CD4-positive, alpha-beta T cell (primary cell): ENCODE measurements around the gene WRAP53. TPM values are rescaled to one million over a fixed set of nuclear protein-coding genes. Genes with fewer than 3 reads are reported as not detected.

Source experiments
- ATAC-seq: fragments of 200-7000 bp; cut with Tn5 transposase; one replicate; pipeline ENCODE4 v1.10.0; 2022; ENCODE audit warnings: mild to moderate bottlenecking; ENCODE audit not compliant: poor library complexity
- CTCF ChIA-PET: fragments of 350-600 bp; sonication (Branson Sonifier 250); formaldehyde crosslinking; loops from one replicate; lab custom pipeline; 2021; ENCODE audit warnings: antibody characterized with exemption, inconsistent platforms; lab: Charles Lee
- POLR2A ChIA-PET: fragments of 350-600 bp; sonication (Branson Sonifier 250); formaldehyde crosslinking; loops from one replicate; lab custom pipeline; 2021; ENCODE audit warnings: antibody characterized with exemption, inconsistent platforms; lab: Charles Lee
- DNase-seq, 14 experiments: peaks; one replicate each; pipeline ENCODE4 v3.0.0-alpha.2; 2013 to 2020; ENCODE audit warnings: mixed read lengths in 2 of 14
- H3K27ac ChIP-seq, 2 donors: one replicate each; pipeline versions ENCODE4 v1.5.1 to v1.7.0; 2013; ENCODE audit warnings: low read length in 2 of 2, low read depth in 1 of 2, mild to moderate bottlenecking in 1 of 2
- H3K27me3 ChIP-seq, 2 experiments: 1 replicate in 1 of 2; 2 replicates in 1 of 2; pipeline versions ENCODE4 v1.6.1 to v1.7.0; 2013; ENCODE audit warnings: low read length in 2 of 2, control low read depth in 1 of 2, mild to moderate bottlenecking in 1 of 2, moderate library complexity in 1 of 2; ENCODE audit not compliant: insufficient read depth in 2 of 2, control insufficient read depth in 1 of 2
- H3K36me3 ChIP-seq: one replicate; pipeline ENCODE4 v1.6.1; 2013; ENCODE audit warnings: low read length, control low read depth; ENCODE audit not compliant: insufficient read depth
- H3K4me1 ChIP-seq: one replicate; pipeline ENCODE4 v1.6.1; 2013; ENCODE audit warnings: low read length, control low read depth; ENCODE audit not compliant: insufficient read depth
- H3K4me3 ChIP-seq: one replicate; pipeline ENCODE4 v1.5.1; 2013; ENCODE audit warnings: mild to moderate bottlenecking, low read length, moderate library complexity
- H3K9me3 ChIP-seq, 2 experiments: 1 replicate in 1 of 2; 2 replicates in 1 of 2; pipeline versions ENCODE4 v1.6.1 to v1.7.0; 2013; ENCODE audit warnings: low read length in 2 of 2, mild to moderate bottlenecking in 2 of 2, control low read depth in 1 of 2, moderate library complexity in 1 of 2; ENCODE audit not compliant: control insufficient read depth in 1 of 2, insufficient read depth in 1 of 2
- H3K27ac Mint-ChIP-seq: one replicate; pipeline ENCODE4 v1.8.0; 2020; ENCODE audit warnings: mixed read lengths
- H3K27me3 Mint-ChIP-seq: one replicate; pipeline ENCODE4 v1.8.0; 2021; ENCODE audit warnings: mixed read lengths
- H3K36me3 Mint-ChIP-seq: one replicate; pipeline ENCODE4 v1.8.0; 2021; ENCODE audit warnings: low read depth, mixed read lengths
- H3K4me1 Mint-ChIP-seq: one replicate; pipeline ENCODE4 v1.8.0; 2021; ENCODE audit warnings: low read depth, mixed read lengths
- H3K4me3 Mint-ChIP-seq: one replicate; pipeline ENCODE4 v1.8.0; 2020; ENCODE audit warnings: mild to moderate bottlenecking, mixed read lengths
- H3K9me3 Mint-ChIP-seq: one replicate; pipeline ENCODE4 v1.8.0; 2020; ENCODE audit warnings: mixed read lengths
- CTCF ChIP-seq: fragments of 200-600 bp; IDR thresholded peaks from one replicate; pipeline ENCODE4 v1.8.0; 2022; ENCODE audit warnings: antibody characterized with exemption, mild to moderate bottlenecking
- intact Hi-C, 2 experiments: fragments of 100-400 bp; cut with DNase I in 1 of 2; cut with micrococcal nuclease in 1 of 2; formaldehyde crosslinking; loops; one replicate each; pipeline versions ENCODE4 v1.15.1 to v1.9.0; 2023 to 2025; cut with DNase I, micrococcal nuclease
- total RNA-seq, 174 experiments: library from RNA in 2 of 174; stranded (reverse) in 2 of 174; gene quantifications; one replicate each; pipeline ENCODE4 v1.2.3 and lab custom pipeline; 2021 to 2026

WRAP53 gene
- total RNA-seq, 2 experiments from 2014 or later: 3.9 to 4.0 TPM

- H3K9me3 Mint-ChIP-seq: no peaks in the 10 kb centered on the region
- Histone ChIP-seq H3K4me3 (no peak overlapping the region), H3K36me3 (no peaks in the 10 kb centered on the region), H3K9me3 (peaks cover 0 to 14% of the 10 kb centered on the region in 2 experiments), H3K27me3 (peaks cover 54 to 58% of the 10 kb centered on the region in 2 experiments), H3K27ac (no peak overlapping the region), H3K4me1 (peaks cover 21% of the 10 kb centered on the region)
- no peak overlapping the region for H3K27ac Mint-ChIP-seq
- ChIA-PET CTCF (no interaction called here), POLR2A (interaction anchor here (0.9 kb wide), 1 partner anchor 31 kb away, joined by 3 read pairs; no protein-coding TSS in a partner anchor)
- DNase-seq (no peak), ATAC-seq (no peak)
- H3K27me3 Mint-ChIP-seq: peaks cover 75% of the 10 kb centered on the region
- no peaks in the 10 kb centered on the region for H3K36me3 Mint-ChIP-seq
- no peak for TF ChIP-seq CTCF
- H3K4me1 Mint-ChIP-seq: peaks cover 23% of the 10 kb centered on the region
- intact Hi-C loops: no loop called here
- no peak overlapping the region for H3K4me3 Mint-ChIP-seq
These were observed 31.8 kb downstream of the WRAP53 start for GRCh38 chr17:7720125-7720524.

- ChIA-PET POLR2A (no interaction called here), CTCF (no interaction called here)
- H3K27ac ChIP-seq: no peak overlapping the region
- Mint-ChIP-seq H3K4me1 (peaks cover 20% of the 10 kb centered on the region), H3K9me3 (no peaks in the 10 kb centered on the region), H3K27me3 (peaks cover 63% of the 10 kb centered on the region), H3K27ac (no peak overlapping the region), H3K36me3 (no peaks in the 10 kb centered on the region), H3K4me3 (no peak overlapping the region)
- no peak for TF ChIP-seq CTCF
- no peak for ATAC-seq
- peaks cover 0 to 14% of the 10 kb centered on the region in 2 experiments for H3K9me3 ChIP-seq
- H3K4me3 ChIP-seq: no peak overlapping the region
- no peak for DNase-seq
- H3K4me1 ChIP-seq: peaks cover 18% of the 10 kb centered on the region
- intact Hi-C loops: no loop called here
- no peaks in the 10 kb centered on the region for H3K36me3 ChIP-seq
- peaks cover 40 to 44% of the 10 kb centered on the region in 2 experiments for H3K27me3 ChIP-seq
These were observed 33.3 kb downstream of the WRAP53 start for GRCh38 chr17:7721612-7722011.

- no peak overlapping the region for H3K27ac ChIP-seq
- intact Hi-C loops: no loop called here
- DNase-seq (no peak), ATAC-seq (no peak)
- peaks cover 0 to 3% of the 10 kb centered on the region in 2 experiments for H3K27me3 ChIP-seq
- ChIA-PET CTCF (no interaction called here), POLR2A (no interaction called here)
- peaks cover 18% of the 10 kb centered on the region for H3K27me3 Mint-ChIP-seq
- H3K4me1 ChIP-seq: no peaks in the 10 kb centered on the region
- no peaks in the 10 kb centered on the region for H3K9me3 Mint-ChIP-seq
- H3K4me3 Mint-ChIP-seq: no peak overlapping the region
- H3K27ac Mint-ChIP-seq: no peak overlapping the region
- H3K9me3 ChIP-seq: no peaks in the 10 kb centered on the region
- H3K36me3 Mint-ChIP-seq: no peaks in the 10 kb centered on the region
- TF ChIP-seq CTCF: no peak
- no peaks in the 10 kb centered on the region for H3K36me3 ChIP-seq
- no peak overlapping the region for H3K4me3 ChIP-seq
- H3K4me1 Mint-ChIP-seq: no peaks in the 10 kb centered on the region
These were observed 39.6 kb downstream of the WRAP53 start for GRCh38 chr17:7727886-7728285.
